PFSK-1 (cell line): Measurements from ENCODE around the gene KRT4.

Experiments used
- FOXP2 ChIP-seq: optimal IDR thresholded peaks from 2 replicates; pipeline ENCODE3; 2011; ENCODE audit warnings: borderline replicate concordance, control low read depth, inconsistent platforms; ENCODE audit not compliant: insufficient read depth; ENCODE audit errors: extremely low read length, extremely low read depth
- POLR2AphosphoS5 ChIP-seq: IDR thresholded peaks from 2 replicates; pipeline ENCODE4 v1.6.1; 2012; ENCODE audit warnings: low read depth, mild to moderate bottlenecking, control low read depth, low read length, moderate library complexity
- REST ChIP-seq, 2 experiments: IDR thresholded peaks; 2 replicates each; pipeline versions ENCODE4 v1.6.1 to v1.8.0; 2011 to 2012; ENCODE audit warnings: low read depth in 2 of 2, low read length in 2 of 2, control low read depth in 1 of 2, inconsistent platforms in 1 of 2, mild to moderate bottlenecking in 1 of 2, moderate library complexity in 1 of 2; ENCODE audit not compliant: insufficient read depth in 1 of 2
- SIN3A ChIP-seq: IDR thresholded peaks from 2 replicates; pipeline ENCODE4 v1.6.1; 2012; ENCODE audit warnings: mild to moderate bottlenecking, low read length, moderate library complexity, borderline replicate concordance; ENCODE audit not compliant: insufficient read depth
- TAF1 ChIP-seq: IDR thresholded peaks from 2 replicates; pipeline ENCODE4 v1.6.1; 2012; ENCODE audit warnings: low read length, control low read depth, borderline replicate concordance; ENCODE audit not compliant: insufficient read depth

Gene KRT4

GRCh38 chr12:52825961-52826360, 12.0 kb upstream of the KRT4 start:
- TF ChIP-seq TAF1 (no peak), REST (IDR thresholded peaks at IDR 0.05; ENCODE audit: insufficient read depth in 1 of 2, low read depth in 2 of 2, low read length in 2 of 2) (no peak), SIN3A (no peak), POLR2AphosphoS5 (no peak), FOXP2 (no peak)

- no peak for TF ChIP-seq FOXP2
- no peak for TF ChIP-seq TAF1
- TF ChIP-seq POLR2AphosphoS5, result no peak
- TF ChIP-seq SIN3A, result no peak
Measured at GRCh38 chr12:52824741-52825410, 11.0 kb upstream of the KRT4 start.

GRCh38 chr12:52823761-52824450, 10.0 kb upstream of the KRT4 start:
- no peak for TF ChIP-seq TAF1
- TF ChIP-seq REST (IDR thresholded peaks at IDR 0.05; ENCODE audit: insufficient read depth in 1 of 2, low read depth in 2 of 2, low read length in 2 of 2), result no peak
- no peak for TF ChIP-seq POLR2AphosphoS5
- no peak for TF ChIP-seq FOXP2
- no peak for TF ChIP-seq SIN3A

- TF ChIP-seq TAF1 (no peak), POLR2AphosphoS5 (no peak), SIN3A (no peak), REST (IDR thresholded peaks at IDR 0.05; ENCODE audit: insufficient read depth in 1 of 2, low read depth in 2 of 2, low read length in 2 of 2) (no peak), FOXP2 (no peak)
Measured at GRCh38 chr12:52822771-52823510, 9.0 kb upstream of the KRT4 start.

- TF ChIP-seq POLR2AphosphoS5 (no peak), REST (IDR thresholded peaks at IDR 0.05; ENCODE audit: insufficient read depth in 1 of 2, low read depth in 2 of 2, low read length in 2 of 2) (no peak), TAF1 (no peak)
Measured at GRCh38 chr12:52821826-52822660, 8.1 kb upstream of the KRT4 start.
